Stimulated activated CD4-positive, alpha-beta T cell treated with anti-CD3 and anti-CD28 coated beads, TNF-alpha, amount 100 ng/mL, for 4 hours (primary cell): ENCODE measurements around the gene CALML4.
A peak's percentile ranks its signal among the peaks of the same experiment; 100 is the strongest.
"Not testable (repeated sequence)": the region's sequence is repeated elsewhere in the genome, so short reads cannot be mapped to it uniquely, and the experiment has no call there.

Source experiments
- DNase-seq, 3 experiments: peaks; one replicate each; pipeline ENCODE4 v3.0.0-alpha.2; 2020; ENCODE audit warnings: low read depth in 3 of 3

Gene CALML4

DNA sequence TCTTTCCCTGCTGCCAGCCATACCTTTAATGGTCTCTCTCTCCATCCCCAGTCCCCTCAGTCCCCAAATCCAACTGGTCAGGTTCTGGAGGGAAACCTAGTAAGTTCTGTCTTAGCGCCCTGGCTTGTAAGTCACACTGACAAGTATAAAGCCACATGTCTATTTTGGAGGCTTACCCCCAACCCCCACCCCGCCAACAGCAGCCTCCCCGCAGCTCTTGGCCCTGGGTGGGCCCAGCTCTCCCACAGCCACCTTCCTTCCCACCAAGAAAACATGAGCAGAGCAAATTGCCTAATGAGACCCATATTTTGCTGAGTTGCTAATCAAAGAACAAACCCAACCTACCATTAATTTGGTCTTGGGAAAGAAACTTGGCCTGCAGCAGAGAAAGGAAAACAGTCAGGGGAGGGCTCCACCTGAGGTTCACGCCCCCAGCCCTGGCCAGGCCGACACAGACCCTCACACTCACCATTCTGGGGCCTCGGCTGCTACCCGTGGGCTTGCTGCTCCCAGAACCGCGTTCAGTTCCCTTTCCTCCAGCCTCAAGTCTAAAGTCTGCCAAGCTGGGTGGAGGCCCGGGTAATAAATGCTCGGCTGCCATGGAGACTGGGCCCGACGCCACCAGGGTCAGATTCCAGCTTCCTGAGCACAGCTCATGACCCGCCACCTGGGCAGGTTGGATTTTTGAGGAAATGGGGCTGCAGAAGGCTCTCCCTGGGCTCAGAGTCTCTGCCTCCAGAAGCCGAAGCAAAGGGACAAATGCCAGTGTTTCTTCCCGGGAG, at the start of gene CALML4:
CALML4 (minus strand) TSS at position 557 of the 782 bp plus-strand sequence; CDS start at position 472, 85 bp downstream.
- DNase-seq, result no peak

- no peak for DNase-seq
Observed at GRCh38 chr15:68252925-68253534, 47.9 kb upstream of the CALML4 start.

DNA sequence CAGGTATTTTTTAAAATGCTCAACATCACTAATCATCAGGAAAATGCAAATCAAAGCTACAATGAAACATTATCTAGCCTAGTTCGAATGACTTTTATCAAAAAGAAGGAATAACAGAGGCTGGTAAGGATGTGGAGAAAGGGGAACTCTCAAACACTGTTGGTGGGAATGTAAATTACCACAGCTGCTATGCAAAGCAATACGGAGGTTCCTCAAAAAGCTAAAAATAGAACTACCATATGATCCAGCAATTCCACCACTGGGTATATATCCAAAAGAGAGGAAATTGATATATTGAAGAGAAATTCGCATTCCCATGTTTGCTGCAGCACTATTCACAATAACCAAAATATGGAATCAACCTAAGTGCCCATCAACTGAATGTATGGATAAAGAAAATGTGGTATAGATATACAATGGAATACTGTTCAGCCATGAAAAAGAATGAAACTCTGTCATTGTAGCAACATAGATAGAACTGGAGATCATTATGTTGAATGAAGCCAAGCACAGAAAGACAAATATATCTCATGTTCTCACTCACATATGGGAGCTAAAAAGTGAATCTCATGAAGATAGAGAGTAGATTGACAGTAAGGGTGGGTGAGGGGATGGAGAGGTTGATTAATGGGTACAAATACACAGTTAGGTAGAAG, 44.1 kb upstream of the CALML4 start:
- DNase-seq, result no peak

- no peak for DNase-seq
Observed at GRCh38 chr15:68244235-68244634, 39.1 kb upstream of the CALML4 start.

- DNase-seq, result no peak
Observed at GRCh38 chr15:68241088-68241935, 36.2 kb upstream of the CALML4 start.

- DNase-seq, result no peak
Observed at GRCh38 chr15:68239025-68239424, 33.9 kb upstream of the CALML4 start.

DNA sequence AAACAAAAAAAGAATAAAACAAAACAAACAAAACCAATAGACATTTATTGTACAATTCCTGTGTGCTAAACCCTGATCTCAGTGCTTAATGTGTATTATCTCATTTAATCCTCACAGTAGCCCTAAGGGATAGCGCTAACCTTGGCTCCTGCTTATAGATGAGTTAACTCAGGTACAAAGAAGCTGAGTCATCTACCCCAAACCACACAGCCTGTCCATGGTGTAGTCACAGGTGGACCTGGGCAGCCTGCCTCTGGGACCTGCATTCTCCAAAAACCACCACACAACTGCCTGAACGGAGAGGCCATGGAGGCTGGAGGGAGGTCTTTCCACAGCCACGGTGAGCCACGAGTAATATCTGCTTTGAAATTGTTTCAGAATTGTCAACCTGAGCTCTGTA, 29.9 kb upstream of the CALML4 start:
- DNase-seq, result no peak

- DNase-seq, result not testable (repeated sequence)
Observed at GRCh38 chr15:68234520-68234919, 29.4 kb upstream of the CALML4 start.

DNA sequence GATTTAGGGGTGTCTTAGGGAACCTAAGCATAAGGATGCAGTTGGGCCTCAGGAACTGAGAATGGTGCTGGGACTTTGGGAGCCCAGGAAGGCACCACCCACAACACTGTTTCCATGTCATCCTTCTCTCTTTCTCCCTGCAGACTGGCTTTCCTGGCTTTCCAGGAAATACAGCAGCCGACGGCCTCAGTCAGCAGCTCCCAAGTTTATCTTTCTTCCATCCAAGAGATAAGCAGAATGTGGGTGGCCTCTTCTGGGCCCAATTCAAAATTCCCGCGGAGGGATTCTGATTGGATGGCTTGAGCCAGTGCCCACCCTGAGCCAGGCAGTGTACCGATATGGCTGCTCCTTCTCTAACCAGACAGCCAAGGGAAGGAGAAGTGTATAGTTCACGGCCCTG, 28.9 kb upstream of the CALML4 start:
- no peak for DNase-seq

DNA sequence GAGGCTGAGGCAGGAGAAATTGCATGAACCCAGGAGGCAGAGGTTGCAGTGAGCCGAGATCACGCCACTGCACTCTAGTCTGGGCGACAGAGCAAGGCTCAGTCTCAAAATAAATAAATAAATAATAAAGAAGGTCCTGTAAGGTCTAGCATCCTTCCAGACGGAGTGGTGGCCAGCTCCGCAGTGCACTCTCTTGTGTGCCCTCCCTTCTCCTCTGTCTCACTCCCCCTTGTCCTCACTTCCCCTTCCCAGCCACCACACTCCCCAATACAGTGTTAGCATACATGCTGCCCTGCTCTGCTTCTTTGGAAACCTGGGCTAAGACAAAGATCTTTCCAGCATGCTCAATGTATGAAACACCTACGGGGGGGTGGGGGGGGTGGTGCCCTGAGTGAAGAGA, 27.8 kb upstream of the CALML4 start:
- no peak for DNase-seq

GRCh38 chr15:68232449-68232848, 27.3 kb upstream of the CALML4 start:
- DNase-seq, result no peak

DNA sequence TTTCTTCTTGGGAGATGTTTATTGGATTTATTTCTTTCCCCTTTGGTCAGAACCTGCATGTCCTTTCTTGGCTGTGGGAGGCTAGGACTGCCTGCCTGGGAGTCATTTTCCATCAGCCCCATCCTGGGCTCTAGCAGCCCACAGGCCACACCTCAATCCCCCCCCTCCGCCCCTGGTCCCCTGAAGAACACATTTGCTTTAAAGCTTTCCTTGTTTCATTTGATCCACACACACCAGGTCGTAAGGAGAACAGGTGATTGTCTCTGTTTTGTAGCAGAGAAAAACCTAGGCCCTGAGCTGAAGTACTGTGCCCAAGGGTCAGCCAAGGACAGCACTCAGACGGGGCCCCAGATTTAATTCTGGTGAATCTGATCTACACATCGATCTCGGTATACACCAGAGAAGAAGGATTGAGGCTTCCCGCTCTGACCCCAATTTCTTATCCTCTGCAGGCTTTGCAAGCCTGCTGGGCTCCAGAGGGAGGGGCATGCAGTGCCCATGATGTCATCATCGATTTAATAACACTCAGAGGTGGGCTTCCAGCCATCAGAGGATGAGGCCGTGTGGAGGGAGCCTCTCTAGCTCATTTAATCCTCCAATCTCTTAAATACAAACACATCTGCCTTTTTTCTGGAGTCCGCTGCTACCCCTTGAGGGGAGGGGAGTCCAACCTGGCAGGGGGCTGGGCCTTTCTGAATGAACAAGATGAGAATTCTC, 26.1 kb upstream of the CALML4 start:
- no peak for DNase-seq

- no peak for DNase-seq
Observed at GRCh38 chr15:68230157-68231100, 25.3 kb upstream of the CALML4 start.

GRCh38 chr15:68229386-68230156, 24.4 kb upstream of the CALML4 start, which contains the start of gene CLN6:
Gene CLN6, minus strand, starts transcription at chr15:68229728. Its CDS starts 144 bp downstream, at chr15:68229584.
- peak; percentile 66 to 78 (median 73) for DNase-seq

GRCh38 chr15:68228971-68229385, 23.8 kb upstream of the CALML4 start:
- DNase-seq, result no peak

GRCh38 chr15:68228143-68228970, 23.2 kb upstream of the CALML4 start:
- DNase-seq, result no peak

GRCh38 chr15:68227643-68228142, 22.6 kb upstream of the CALML4 start:
- no peak for DNase-seq

DNA sequence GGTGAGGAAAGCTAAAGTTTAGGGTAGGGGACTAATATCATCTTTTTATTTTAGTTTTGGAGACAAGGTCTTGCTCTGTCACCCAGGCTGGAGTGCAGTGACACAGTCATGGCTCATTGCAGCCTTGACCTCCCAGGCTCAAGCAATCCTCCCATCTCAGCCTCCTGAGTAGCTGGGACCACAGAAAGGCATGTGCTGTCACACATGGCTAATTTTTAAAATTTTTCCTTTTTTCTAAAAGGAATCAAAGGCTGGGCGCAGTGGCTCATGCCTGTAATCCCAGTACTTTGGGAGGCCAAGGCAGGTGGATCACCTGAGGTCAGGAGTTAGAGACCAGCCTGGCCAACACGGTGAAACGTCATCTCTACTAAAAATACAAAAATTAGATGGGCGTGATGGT, 20.3 kb upstream of the CALML4 start:
- DNase-seq, result not testable (repeated sequence)
